Mesenchymal stem cell (in vitro differentiated cells and primary cell): Measurements from ENCODE around the gene ZG16.
A peak's percentile ranks its signal among the peaks of the same experiment; 100 is the strongest.

ENCODE experiments used
- DNase-seq: peaks from one replicate; pipeline ENCODE4 v3.0.0-alpha.2; 2013
- H2AFZ ChIP-seq: one replicate; pipeline ENCODE4 v1.6.1; 2013; ENCODE audit warnings: low read depth, mild to moderate bottlenecking, control low read depth, inconsistent platforms, low read length, moderate library complexity
- H2AK5ac ChIP-seq: 2 replicates; pipeline ENCODE4 v1.6.1; 2013; ENCODE audit warnings: low read length, moderate library complexity, mild to moderate bottlenecking, inconsistent platforms; ENCODE audit not compliant: severe bottlenecking
- H2BK120ac ChIP-seq: one replicate; pipeline ENCODE4 v1.6.1; 2013; ENCODE audit warnings: low read depth, mild to moderate bottlenecking, inconsistent platforms, low read length, moderate library complexity
- H2BK12ac ChIP-seq, 2 experiments: one replicate each; pipeline ENCODE4 v1.6.1; 2013; ENCODE audit warnings: inconsistent platforms in 2 of 2, low read length in 2 of 2, mild to moderate bottlenecking in 2 of 2, moderate library complexity in 2 of 2, control low read depth in 1 of 2
- H2BK15ac ChIP-seq: one replicate; pipeline ENCODE4 v1.6.1; 2013; ENCODE audit warnings: mild to moderate bottlenecking, low read depth, inconsistent platforms; ENCODE audit not compliant: poor library complexity, severe bottlenecking
- H2BK5ac ChIP-seq: 2 replicates; pipeline ENCODE4 v1.6.1; 2013; ENCODE audit warnings: low read depth, mild to moderate bottlenecking, low read length, control low read depth, inconsistent platforms; ENCODE audit not compliant: poor library complexity, severe bottlenecking
- H3K14ac ChIP-seq, 2 experiments: one replicate each; pipeline ENCODE4 v1.6.1; 2013; ENCODE audit warnings: inconsistent platforms in 2 of 2, low read length in 2 of 2, control low read depth in 1 of 2, mild to moderate bottlenecking in 1 of 2, moderate library complexity in 1 of 2
- H3K18ac ChIP-seq, 2 experiments: one replicate each; pipeline ENCODE4 v1.6.1; 2013; ENCODE audit warnings: inconsistent platforms in 2 of 2, low read length in 2 of 2, control low read depth in 1 of 2, low read depth in 1 of 2, mild to moderate bottlenecking in 1 of 2
- H3K23ac ChIP-seq, 2 experiments: one replicate each; pipeline ENCODE4 v1.6.1; 2013; ENCODE audit warnings: inconsistent platforms in 2 of 2, low read length in 2 of 2, mild to moderate bottlenecking in 2 of 2, moderate library complexity in 2 of 2, control low read depth in 1 of 2
- H3K27ac ChIP-seq: 2 replicates; pipeline ENCODE4 v1.5.1; 2013; ENCODE audit warnings: mild to moderate bottlenecking, moderate library complexity, low read length, control low read depth, inconsistent platforms; ENCODE audit not compliant: poor library complexity, severe bottlenecking
- H3K27me3 ChIP-seq, 2 experiments: 2 replicates each; pipeline versions ENCODE4 v1.6.1 to v1.7.0; 2013; ENCODE audit warnings: low read length in 2 of 2, mild to moderate bottlenecking in 2 of 2, moderate library complexity in 2 of 2, control low read depth in 1 of 2, inconsistent platforms in 1 of 2; ENCODE audit not compliant: control insufficient read depth in 1 of 2, insufficient read depth in 1 of 2
- H3K36me3 ChIP-seq, 2 experiments: 2 replicates each; pipeline versions ENCODE4 v1.6.1 to v1.7.0; 2013; ENCODE audit warnings: low read length in 2 of 2, control low read depth in 1 of 2, inconsistent platforms in 1 of 2, low read depth in 1 of 2, mild to moderate bottlenecking in 1 of 2; ENCODE audit not compliant: insufficient read depth in 2 of 2, control insufficient read depth in 1 of 2
- H3K4ac ChIP-seq, 2 experiments: one replicate each; pipeline ENCODE4 v1.6.1; 2013; ENCODE audit warnings: inconsistent platforms in 2 of 2, low read length in 2 of 2, mild to moderate bottlenecking in 2 of 2, moderate library complexity in 2 of 2, control low read depth in 1 of 2, low read depth in 1 of 2
- H3K4me1 ChIP-seq: 2 replicates; pipeline ENCODE4 v1.6.1; 2013; ENCODE audit warnings: low read depth, low read length, control low read depth; ENCODE audit not compliant: control insufficient read depth, insufficient read depth
- H3K4me2 ChIP-seq: 2 replicates; pipeline ENCODE4 v1.6.1; 2013; ENCODE audit warnings: low read length, mild to moderate bottlenecking, inconsistent platforms; ENCODE audit not compliant: poor library complexity, severe bottlenecking
- H3K4me3 ChIP-seq, 2 experiments: 2 replicates each; pipeline versions ENCODE4 v1.5.1 to v1.7.0; 2013; ENCODE audit warnings: low read length in 2 of 2, mild to moderate bottlenecking in 2 of 2, control low read depth in 1 of 2, low read depth in 1 of 2; ENCODE audit not compliant: insufficient read depth in 1 of 2
- H3K79me1 ChIP-seq: replicated peaks from 2 replicates; pipeline ENCODE4 v1.6.1; 2013; ENCODE audit warnings: mild to moderate bottlenecking, control low read depth, low read length, inconsistent platforms; ENCODE audit not compliant: poor library complexity, severe bottlenecking
- H3K9ac ChIP-seq: 2 replicates; pipeline ENCODE4 v1.7.0; 2013; ENCODE audit warnings: mild to moderate bottlenecking, low read length, moderate library complexity
- H3K9me3 ChIP-seq: 2 replicates; pipeline ENCODE4 v1.7.0; 2013; ENCODE audit warnings: mild to moderate bottlenecking, low read length; ENCODE audit not compliant: control insufficient read depth
- H4K8ac ChIP-seq: one replicate; pipeline ENCODE4 v1.6.1; 2013; ENCODE audit warnings: inconsistent platforms, mild to moderate bottlenecking, low read length, moderate library complexity
- H4K91ac ChIP-seq: one replicate; pipeline ENCODE4 v1.6.1; 2013; ENCODE audit warnings: mild to moderate bottlenecking, low read length, inconsistent platforms
- WGBS: methylation state at CpG from one replicate; pipeline ENCODE4 v1.1.7; 2013; ENCODE audit warnings: mixed read lengths; 5-methylcytosine and 5-hydroxymethylcytosine counted together

ZG16 gene

GRCh38 chr16:29794231-29794710 lies 16.2 kb downstream of the ZG16 start:
- H4K8ac ChIP-seq: no peak overlapping the region
- H3K14ac ChIP-seq: no peak overlapping the region
- no peak overlapping the region for H4K91ac ChIP-seq
- H3K27ac ChIP-seq: no peak overlapping the region
- H3K4me3 ChIP-seq: no peak overlapping the region
- no peak overlapping the region for H2AK5ac ChIP-seq
- H3K4me1 ChIP-seq: peaks cover 7% of the 10 kb centered on the region
- DNase-seq: no peak
- H3K9me3 ChIP-seq: no peaks in the 10 kb centered on the region
- no peak overlapping the region for H2AFZ ChIP-seq
- H2BK12ac ChIP-seq: no peak overlapping the region
- no peak overlapping the region for H2BK120ac ChIP-seq
- H3K4me2 ChIP-seq: no peak overlapping the region
- peaks cover 29% of the 10 kb centered on the region for H3K79me1 ChIP-seq
- WGBS: 86% methylated on average over 3 of the region's 3 CpGs
- no peak overlapping the region for H3K18ac ChIP-seq
- no peak overlapping the region for H3K23ac ChIP-seq
- no peak overlapping the region for H2BK15ac ChIP-seq
- H3K9ac ChIP-seq: no peak overlapping the region
- H3K27me3 ChIP-seq: no peaks in the 10 kb centered on the region
- H3K4ac ChIP-seq: no peak overlapping the region
- H3K36me3 ChIP-seq: peaks cover 19 to 28% of the 10 kb centered on the region in 2 experiments
- no peak overlapping the region for H2BK5ac ChIP-seq

GRCh38 chr16:29802416-29802935 lies 24.4 kb downstream of the ZG16 start:
- no peak overlapping the region for H2BK15ac ChIP-seq
- H2AK5ac ChIP-seq: no peak overlapping the region
- H4K8ac ChIP-seq: no peak overlapping the region
- H3K79me1 ChIP-seq: peaks cover 15% of the 10 kb centered on the region
- 96% methylated on average over 8 of the region's 8 CpGs for WGBS
- H3K4me3 ChIP-seq: no peak overlapping the region
- H3K9me3 ChIP-seq: no peaks in the 10 kb centered on the region
- H3K23ac ChIP-seq: no peak overlapping the region
- H3K4me2 ChIP-seq: no peak overlapping the region
- no peak overlapping the region for H2BK12ac ChIP-seq
- no peak overlapping the region for H4K91ac ChIP-seq
- peaks cover 15% of the 10 kb centered on the region for H3K4me1 ChIP-seq
- H3K18ac ChIP-seq: no peak overlapping the region
- no peak overlapping the region for H3K9ac ChIP-seq
- H3K4ac ChIP-seq: no peak overlapping the region
- no peak overlapping the region for H2BK120ac ChIP-seq
- H2AFZ ChIP-seq: no peak overlapping the region
- no peak overlapping the region for H3K27ac ChIP-seq
- H3K27me3 ChIP-seq: no peaks in the 10 kb centered on the region
- no peak for DNase-seq
- H2BK5ac ChIP-seq: no peak overlapping the region
- H3K36me3 ChIP-seq: peaks cover 31 to 48% of the 10 kb centered on the region in 2 experiments
- no peak overlapping the region for H3K14ac ChIP-seq

- H3K9ac ChIP-seq: peak overlapping the region; percentile 98
- H2AK5ac ChIP-seq: peak overlapping the region; percentile 52
- no peak overlapping the region for H3K14ac ChIP-seq
- no peak overlapping the region for H2BK12ac ChIP-seq
- peaks cover 26% of the 10 kb centered on the region for H3K4me1 ChIP-seq
- no peak overlapping the region for H3K23ac ChIP-seq
- no peak overlapping the region for H3K4me2 ChIP-seq
- no peaks in the 10 kb centered on the region for H3K9me3 ChIP-seq
- H4K91ac ChIP-seq: no peak overlapping the region
- peak overlapping the region in 1 of 2 experiments; percentile 28 for H3K18ac ChIP-seq
- no peak overlapping the region for H2BK120ac ChIP-seq
- H3K27me3 ChIP-seq: no peaks in the 10 kb centered on the region
- no peak overlapping the region for H2BK15ac ChIP-seq
- H3K36me3 ChIP-seq: peaks cover 34 to 38% of the 10 kb centered on the region in 2 experiments
- WGBS: 93% methylated on average over 6 of the region's 8 CpGs
- H3K4me3 ChIP-seq: peak overlapping the region in 1 of 2 experiments; percentile 92
- H3K79me1 ChIP-seq: peaks cover 15% of the 10 kb centered on the region
- no peak for DNase-seq
- H3K4ac ChIP-seq: peak overlapping the region in 1 of 2 experiments; percentile 38
- H3K27ac ChIP-seq: no peak overlapping the region
- no peak overlapping the region for H2BK5ac ChIP-seq
- peak overlapping the region; percentile 47 for H4K8ac ChIP-seq
- H2AFZ ChIP-seq: no peak overlapping the region
Observed at GRCh38 chr16:29804020-29804419, 26.0 kb downstream of the ZG16 start.

GRCh38 chr16:29804455-29805231 lies 26.6 kb downstream of the ZG16 start:
- Histone ChIP-seq H2AK5ac (peak overlapping the region; percentile 76), H2BK12ac (peak overlapping the region; percentile 57 to 88), H2AFZ (peak overlapping the region; percentile 49), H2BK5ac (peak overlapping the region; percentile 61), H3K27ac (peak overlapping the region; percentile 96), H2BK120ac (peak overlapping the region; percentile 91), H3K4me2 (peak overlapping the region; percentile 91), H4K8ac (peak overlapping the region; percentile 95), H3K4ac (peak overlapping the region; percentile 98 to 100), H3K23ac (peak overlapping the region in 1 of 2 experiments; percentile 84), H3K18ac (peak overlapping the region; percentile 95 to 97), H4K91ac (peak overlapping the region; percentile 99), H3K9ac (peak overlapping the region; percentile 98), H3K4me1 (peaks cover 33% of the 10 kb centered on the region), H3K4me3 (peak overlapping the region; percentile 79 to 92), H3K9me3 (no peaks in the 10 kb centered on the region), H2BK15ac (peak overlapping the region; percentile 96), H3K36me3 (peaks cover 34 to 35% of the 10 kb centered on the region in 2 experiments), H3K27me3 (no peaks in the 10 kb centered on the region), H3K14ac (peak overlapping the region in 1 of 2 experiments; percentile 99), H3K79me1 (peaks cover 11% of the 10 kb centered on the region)
- peak; percentile 13 for DNase-seq
- WGBS: 39% methylated on average over 26 of the region's 26 CpGs
